ENCODE results near the gene COLEC12. TPM values are rescaled to one million over a fixed set of nuclear protein-coding genes. Genes with fewer than 3 reads are reported as not detected.

COLEC12 gene
- polyA plus RNA-seq, 1 donor (not counting 4 experiments of a cell fraction or from before 2014, with no cell fraction given) = not detected

DNA sequence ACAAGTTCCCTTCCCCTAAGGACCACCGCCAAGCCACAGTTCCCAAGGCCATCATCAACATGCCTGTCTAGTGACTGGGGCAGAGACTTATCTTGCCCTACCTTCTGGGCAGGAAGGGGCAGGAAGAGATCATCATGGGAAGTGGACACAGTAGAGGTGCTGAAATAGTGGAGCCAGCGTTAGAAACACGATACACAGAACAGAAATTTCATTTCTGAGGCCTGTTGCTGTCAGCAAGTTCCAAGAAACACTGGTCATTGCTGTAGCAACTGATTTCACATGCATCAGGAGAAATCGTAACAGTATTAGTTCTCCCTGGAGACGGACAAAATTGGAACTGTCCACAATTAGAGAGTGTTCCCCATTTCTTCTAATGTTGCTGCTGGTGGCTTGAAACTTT is 83.0 kb downstream of the COLEC12 start:
- no peak overlapping the region for H3K4me3 ChIP-seq (ENCODE audit: control insufficient read depth in 2 of 3, extremely low read depth in 1 of 3, insufficient read depth in 2 of 3, low read depth in 1 of 3, low read length in 3 of 3)
- H3K9me3 ChIP-seq (ENCODE audit: control insufficient read depth, low read depth, low read length) = no peaks in the 10 kb centered on the region
- H3K9ac ChIP-seq (ENCODE audit: control insufficient read depth, extremely low read depth, insufficient read depth, low read length) = no peak overlapping the region
- dilution Hi-C loops (cut with MboI; ENCODE audit: extremely low pct_ligation_motif_present, low sequenced_read_pairs) = no loop called here
- H3K4me1 ChIP-seq (ENCODE audit: control insufficient read depth, extremely low read depth, insufficient read depth, low read length) = peaks cover 25% of the 10 kb centered on the region
- H3K27me3 ChIP-seq (ENCODE audit: control insufficient read depth, extremely low read depth, insufficient read depth, low read length) = no peaks in the 10 kb centered on the region
- H4K20me1 ChIP-seq (ENCODE audit: control insufficient read depth, extremely low read depth, insufficient read depth, low read length) = no peaks in the 10 kb centered on the region
- no peaks in the 10 kb centered on the region for H3K9me1 ChIP-seq (ENCODE audit: control insufficient read depth, extremely low read depth, insufficient read depth, low read length)
- no peaks in the 10 kb centered on the region for H3K36me3 ChIP-seq (ENCODE audit: control insufficient read depth in 2 of 2, extremely low read depth in 1 of 2, insufficient read depth in 2 of 2, low read length in 2 of 2)
- H3K4me2 ChIP-seq (ENCODE audit: control insufficient read depth, extremely low read depth, insufficient read depth, low read depth, low read length) = no peak overlapping the region
- H2AFZ ChIP-seq (ENCODE audit: control insufficient read depth, low read length) = no peak overlapping the region
- no peaks in the 10 kb centered on the region for H3K79me2 ChIP-seq (ENCODE audit: control insufficient read depth, insufficient read depth, low read length)
- no peak overlapping the region for H3K27ac ChIP-seq (ENCODE audit: control insufficient read depth, insufficient read depth, low read length)
- FAIRE-seq (no peak), DNase-seq (ENCODE audit: low read depth, low spot score) (no peak)
- TF ChIP-seq EZH2 (IDR thresholded peaks at IDR 0.05; ENCODE audit: low read length) (no peak), CTCF (optimal IDR thresholded peaks at IDR 0.05 in 1 of 3, IDR thresholded peaks at IDR 0.05 in 1 of 3, conservative IDR thresholded peaks at IDR 0.05 in 1 of 3; ENCODE audit: extremely low read depth in 1 of 3, insufficient read depth in 2 of 3, low read length in 3 of 3) (no peak)

- dilution Hi-C loops (cut with MboI; ENCODE audit: extremely low pct_ligation_motif_present, low sequenced_read_pairs) = no loop called here
- Histone ChIP-seq H3K9me1 (ENCODE audit: control insufficient read depth, extremely low read depth, insufficient read depth, low read length) (no peaks in the 10 kb centered on the region), H3K27ac (ENCODE audit: control insufficient read depth, insufficient read depth, low read length) (no peak overlapping the region)
These were observed 83.6 kb downstream of the COLEC12 start for GRCh38 chr18:416930-417329.

More at GRCh38 chr18:416930-417329, 83.6 kb downstream of the COLEC12 start:
- H3K79me2 ChIP-seq (ENCODE audit: control insufficient read depth, insufficient read depth, low read length) = no peaks in the 10 kb centered on the region
- no peaks in the 10 kb centered on the region for H3K36me3 ChIP-seq (ENCODE audit: control insufficient read depth in 2 of 2, extremely low read depth in 1 of 2, insufficient read depth in 2 of 2, low read length in 2 of 2)
- no peaks in the 10 kb centered on the region for H4K20me1 ChIP-seq (ENCODE audit: control insufficient read depth, extremely low read depth, insufficient read depth, low read length)
- H3K4me1 ChIP-seq (ENCODE audit: control insufficient read depth, extremely low read depth, insufficient read depth, low read length) = peaks cover 25% of the 10 kb centered on the region
- H3K9ac ChIP-seq (ENCODE audit: control insufficient read depth, extremely low read depth, insufficient read depth, low read length) = no peak overlapping the region
- FAIRE-seq = no peak
- no peak overlapping the region for H3K4me2 ChIP-seq (ENCODE audit: control insufficient read depth, extremely low read depth, insufficient read depth, low read depth, low read length)
- DNase-seq (ENCODE audit: low read depth, low spot score) = no peak
- no peaks in the 10 kb centered on the region for H3K9me3 ChIP-seq (ENCODE audit: control insufficient read depth, low read depth, low read length)
- H2AFZ ChIP-seq (ENCODE audit: control insufficient read depth, low read length) = no peak overlapping the region
- TF ChIP-seq CTCF (optimal IDR thresholded peaks at IDR 0.05 in 1 of 3, IDR thresholded peaks at IDR 0.05 in 1 of 3, conservative IDR thresholded peaks at IDR 0.05 in 1 of 3; ENCODE audit: extremely low read depth in 1 of 3, insufficient read depth in 2 of 3, low read length in 3 of 3) = no peak
- no peak for TF ChIP-seq EZH2 (IDR thresholded peaks at IDR 0.05; ENCODE audit: low read length)
- no peaks in the 10 kb centered on the region for H3K27me3 ChIP-seq (ENCODE audit: control insufficient read depth, extremely low read depth, insufficient read depth, low read length)
- H3K4me3 ChIP-seq (ENCODE audit: control insufficient read depth in 2 of 3, extremely low read depth in 1 of 3, insufficient read depth in 2 of 3, low read depth in 1 of 3, low read length in 3 of 3) = no peak overlapping the region

Measured in keratinocyte (primary cell).